ENCODE results near the gene PAAF1. TPM values are rescaled to one million over a fixed set of nuclear protein-coding genes. Genes with fewer than 3 reads are reported as not detected.

PAAF1 gene
- total RNA-seq, 1 experiment from 2014 or later, result 13.3 TPM

DNA sequence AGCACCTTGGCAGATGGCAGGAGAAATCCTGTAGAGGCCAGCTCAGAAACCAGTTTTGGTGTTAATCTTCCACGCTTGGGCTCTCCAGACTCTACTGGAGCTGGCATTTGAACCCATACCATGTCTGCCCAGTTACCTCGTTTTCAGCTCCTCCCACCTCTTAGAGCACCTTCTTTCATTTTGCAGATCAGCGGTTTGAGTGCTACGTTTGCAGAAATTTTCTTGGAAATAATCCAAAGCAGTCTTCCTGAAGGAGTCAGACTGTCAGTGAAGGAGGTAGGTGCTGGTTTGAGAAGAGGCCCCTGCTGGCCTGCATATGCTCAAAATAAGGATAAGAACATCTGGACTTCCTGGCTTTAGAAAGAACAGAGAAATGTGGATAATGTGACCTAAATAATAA, 13.8 kb upstream of the PAAF1 start:
- no peak for DNase-seq
- no TSS peak for BruUV-seq (replicated peaks)
- Histone ChIP-seq H3K79me2 (ENCODE audit: low read length) (no peaks in the 10 kb centered on the region), H3F3A (ENCODE audit: low read length, unreplicated experiment) (no peaks in the 10 kb centered on the region), H2AFZ (ENCODE audit: low read length) (no peak overlapping the region), H4K20me1 (ENCODE audit: low read length) (no peaks in the 10 kb centered on the region), H3K4me3 (ENCODE audit: low read length) (no peak overlapping the region), H3K27me3 (ENCODE audit: low read length) (no peaks in the 10 kb centered on the region), H3K27ac (ENCODE audit: low read length) (no peak overlapping the region), H3K36me3 (ENCODE audit: low read depth, low read length) (peaks cover 8% of the 10 kb centered on the region; the same call in 1 of the 2 replicates), H3K4me2 (ENCODE audit: low read length) (no peak overlapping the region), H3K9me2 (replicated peaks; ENCODE audit: low read length) (no peaks in the 10 kb centered on the region), H3K4me1 (ENCODE audit: insufficient read depth, low read length) (peaks cover 12% of the 10 kb centered on the region), H3K9ac (ENCODE audit: low read length) (no peak overlapping the region), H3K9me3 (ENCODE audit: low read length) (no peaks in the 10 kb centered on the region)
- ChIA-PET CTCF (no interaction called here), POLR2A (ENCODE audit: unreplicated experiment) (no interaction called here)
- TF ChIP-seq, protein P1, sequence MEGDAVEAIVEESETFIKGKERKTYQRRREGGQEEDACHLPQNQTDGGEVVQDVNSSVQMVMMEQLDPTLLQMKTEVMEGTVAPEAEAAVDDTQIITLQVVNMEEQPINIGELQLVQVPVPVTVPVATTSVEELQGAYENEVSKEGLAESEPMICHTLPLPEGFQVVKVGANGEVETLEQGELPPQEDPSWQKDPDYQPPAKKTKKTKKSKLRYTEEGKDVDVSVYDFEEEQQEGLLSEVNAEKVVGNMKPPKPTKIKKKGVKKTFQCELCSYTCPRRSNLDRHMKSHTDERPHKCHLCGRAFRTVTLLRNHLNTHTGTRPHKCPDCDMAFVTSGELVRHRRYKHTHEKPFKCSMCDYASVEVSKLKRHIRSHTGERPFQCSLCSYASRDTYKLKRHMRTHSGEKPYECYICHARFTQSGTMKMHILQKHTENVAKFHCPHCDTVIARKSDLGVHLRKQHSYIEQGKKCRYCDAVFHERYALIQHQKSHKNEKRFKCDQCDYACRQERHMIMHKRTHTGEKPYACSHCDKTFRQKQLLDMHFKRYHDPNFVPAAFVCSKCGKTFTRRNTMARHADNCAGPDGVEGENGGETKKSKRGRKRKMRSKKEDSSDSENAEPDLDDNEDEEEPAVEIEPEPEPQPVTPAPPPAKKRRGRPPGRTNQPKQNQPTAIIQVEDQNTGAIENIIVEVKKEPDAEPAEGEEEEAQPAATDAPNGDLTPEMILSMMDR (conservative IDR thresholded peaks at IDR 0.05; ENCODE audit: low read depth, low read length), result no peak
- TF ChIP-seq EZH2 (IDR thresholded peaks at IDR 0.05; ENCODE audit: low read length, unreplicated experiment), result no peak
- no peak for TF ChIP-seq EZH2phosphoT487 (IDR thresholded peaks at IDR 0.05; ENCODE audit: borderline replicate concordance, low read length)
- ATAC-seq, result no peak
- intact Hi-C loops (cut with micrococcal nuclease), result no loop called here

- CTCF ChIA-PET, result no interaction called here
- DNase-seq, result peak; percentile 56
- ATAC-seq, result peak; percentile 61
- no TSS peak for BruUV-seq (replicated peaks)
- TF ChIP-seq EZH2phosphoT487 (IDR thresholded peaks at IDR 0.05; ENCODE audit: borderline replicate concordance, low read length) (no peak), EZH2 (IDR thresholded peaks at IDR 0.05; ENCODE audit: low read length, unreplicated experiment) (no peak)
- TF ChIP-seq, protein P1 (conservative IDR thresholded peaks at IDR 0.05; ENCODE audit: low read depth, low read length), result no peak
- Histone ChIP-seq H3K4me3 (ENCODE audit: low read length) (no peak overlapping the region), H2AFZ (ENCODE audit: low read length) (no peak overlapping the region), H3K36me3 (ENCODE audit: low read depth, low read length) (peaks cover 8% of the 10 kb centered on the region; the same call in 1 of the 2 replicates), H3K79me2 (ENCODE audit: low read length) (no peaks in the 10 kb centered on the region), H3K27ac (ENCODE audit: low read length) (0 out of 2 replicates have a peak overlapping the region, but pooled peaks have one; percentile 1), H3K4me2 (ENCODE audit: low read length) (no peak overlapping the region), H4K20me1 (ENCODE audit: low read length) (no peaks in the 10 kb centered on the region), H3K27me3 (ENCODE audit: low read length) (no peaks in the 10 kb centered on the region), H3K9ac (ENCODE audit: low read length) (no peak overlapping the region), H3K4me1 (ENCODE audit: insufficient read depth, low read length) (peaks cover 27% of the 10 kb centered on the region), H3K9me2 (replicated peaks; ENCODE audit: low read length) (no peaks in the 10 kb centered on the region), H3F3A (ENCODE audit: low read length, unreplicated experiment) (no peaks in the 10 kb centered on the region), H3K9me3 (ENCODE audit: low read length) (no peaks in the 10 kb centered on the region)
- POLR2A ChIA-PET (ENCODE audit: unreplicated experiment), result interaction anchor here (0.6 to 0.7 kb wide), 2 partner anchors 37 to 102 kb away, joined by 3 to 15 read pairs; no protein-coding TSS in a partner anchor
- intact Hi-C loops (cut with micrococcal nuclease), result no loop called here
Measured at GRCh38 chr11:73866095-73866579, 10.7 kb upstream of the PAAF1 start.

DNA sequence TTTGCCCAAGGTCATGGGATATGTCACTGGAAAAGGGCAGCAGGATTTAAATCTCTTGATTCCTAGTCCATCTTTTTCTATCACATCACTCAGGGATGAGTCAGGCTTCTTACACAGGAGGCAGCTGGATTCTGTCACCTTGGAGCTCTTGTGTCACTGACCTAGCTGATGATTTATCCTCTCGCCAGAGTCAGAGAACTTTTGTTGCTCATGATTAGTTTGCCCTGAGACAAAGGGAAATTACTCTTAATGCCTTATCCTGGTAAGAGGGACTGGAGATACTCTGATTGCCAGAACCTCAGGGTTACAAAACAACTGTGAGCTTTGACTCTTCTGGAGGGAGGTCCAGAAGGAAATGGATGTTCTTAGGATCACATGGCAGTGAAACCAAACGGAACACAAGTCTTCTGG, 10.2 kb upstream of the PAAF1 start:
- Histone ChIP-seq H2AFZ (ENCODE audit: low read length) (no peak overlapping the region), H4K20me1 (ENCODE audit: low read length) (no peaks in the 10 kb centered on the region), H3K27ac (ENCODE audit: low read length) (0 out of 2 replicates have a peak overlapping the region, but pooled peaks have one; percentile 1), H3K27me3 (ENCODE audit: low read length) (no peaks in the 10 kb centered on the region), H3K4me2 (ENCODE audit: low read length) (no peak overlapping the region), H3K79me2 (ENCODE audit: low read length) (no peaks in the 10 kb centered on the region), H3K36me3 (ENCODE audit: low read depth, low read length) (peaks cover 8% of the 10 kb centered on the region; the same call in 1 of the 2 replicates), H3K9ac (ENCODE audit: low read length) (no peak overlapping the region), H3K9me2 (replicated peaks; ENCODE audit: low read length) (no peaks in the 10 kb centered on the region), H3K4me3 (ENCODE audit: low read length) (no peak overlapping the region), H3K4me1 (ENCODE audit: insufficient read depth, low read length) (peaks cover 27% of the 10 kb centered on the region), H3K9me3 (ENCODE audit: low read length) (no peaks in the 10 kb centered on the region), H3F3A (ENCODE audit: low read length, unreplicated experiment) (no peaks in the 10 kb centered on the region)
- ATAC-seq (peak; percentile 69), DNase-seq (peak; percentile 76)
- ChIA-PET POLR2A (ENCODE audit: unreplicated experiment) (interaction anchor here (0.6 kb wide), 1 partner anchor 102 kb away, joined by 15 read pairs; no protein-coding TSS in a partner anchor), CTCF (no interaction called here)
- TF ChIP-seq, protein P1 (conservative IDR thresholded peaks at IDR 0.05; ENCODE audit: low read depth, low read length), result no peak
- no peak for TF ChIP-seq EZH2phosphoT487 (IDR thresholded peaks at IDR 0.05; ENCODE audit: borderline replicate concordance, low read length)
- no peak for TF ChIP-seq EZH2 (IDR thresholded peaks at IDR 0.05; ENCODE audit: low read length, unreplicated experiment)
- intact Hi-C loops (cut with micrococcal nuclease), result no loop called here
- BruUV-seq (replicated peaks), result no TSS peak
